ENCODE measurements around the gene RSRC1. TPM values are rescaled to one million over a fixed set of nuclear protein-coding genes. Genes with fewer than 3 reads are reported as not detected.

Gene RSRC1
- total RNA-seq, 1 experiment from 2014 or later = 37.9 TPM

DNA sequence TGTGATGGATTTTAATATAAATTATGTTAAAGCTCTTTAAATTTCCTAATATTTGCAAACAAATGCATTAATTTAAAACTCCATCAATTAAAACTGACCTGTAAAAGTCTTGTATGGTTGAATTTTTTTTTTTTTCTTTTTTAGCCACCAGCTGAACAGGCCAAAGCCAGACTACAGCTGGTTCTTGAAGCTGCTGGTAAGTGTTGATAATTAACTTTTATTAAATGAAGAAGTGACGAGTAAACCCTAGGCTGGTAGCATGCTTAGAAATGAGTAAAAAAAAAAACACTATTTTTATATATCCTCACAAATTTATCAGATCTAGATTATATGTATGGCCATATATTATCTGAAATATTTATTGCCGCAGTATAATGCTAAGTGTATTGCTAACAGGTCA, 244.8 kb downstream of the RSRC1 start:
- H3K4me3 Mint-ChIP-seq = no peak overlapping the region
- H4K91ac ChIP-seq (ENCODE audit: insufficient read length, low read depth, low read length) = no peak overlapping the region

More for the DNA sequence above, 244.8 kb downstream of the RSRC1 start:
- no peak overlapping the region for H3K4ac ChIP-seq (ENCODE audit: low read depth, low read length)
- no peak overlapping the region for H2AK5ac ChIP-seq (ENCODE audit: insufficient read length, low read length)
- no peak overlapping the region for H2AFZ ChIP-seq (ENCODE audit: low read length)
- H2BK5ac ChIP-seq (ENCODE audit: insufficient read length, low read length) = no peak overlapping the region
- no peaks in the 10 kb centered on the region for H3K4me1 ChIP-seq (ENCODE audit: insufficient read depth, low read length)
- H3K4me2 ChIP-seq (ENCODE audit: insufficient read depth, insufficient read length, low read length) = no peak overlapping the region
- H3K56ac ChIP-seq (ENCODE audit: insufficient read length, low read depth, low read length) = no peak overlapping the region
- no peaks in the 10 kb centered on the region for H3K27me3 ChIP-seq (ENCODE audit: insufficient read depth, low read length)
- H4K5ac ChIP-seq (ENCODE audit: insufficient read length, low read depth, low read length) = no peak overlapping the region
- H3K23me2 ChIP-seq (ENCODE audit: insufficient read length, low read depth, low read length, poor library complexity, severe bottlenecking) = no peaks in the 10 kb centered on the region
- no peaks in the 10 kb centered on the region for H3K4me1 Mint-ChIP-seq
- no CpG with 5 or more reads among the region's 2 CpGs for WGBS (ENCODE audit: extremely low coverage, insufficient read length, low lambda C conversion rate)
- H3K27me3 Mint-ChIP-seq (ENCODE audit: low read depth) = no peaks in the 10 kb centered on the region
- no peak overlapping the region for H4K8ac ChIP-seq (replicated peaks; ENCODE audit: insufficient read length, low read depth, low read length)
- no peak overlapping the region for H2BK20ac ChIP-seq (ENCODE audit: low read depth, low read length, poor library complexity, severe bottlenecking)
- no peaks in the 10 kb centered on the region for H3K9me3 ChIP-seq (ENCODE audit: control insufficient read depth, low read depth, low read length)
- H4K20me1 ChIP-seq (ENCODE audit: control insufficient read depth, insufficient read depth, insufficient read length) = no peaks in the 10 kb centered on the region
- no peak overlapping the region for H2BK12ac ChIP-seq (ENCODE audit: insufficient read length, low read depth, low read length)
- H3K27ac Mint-ChIP-seq = no peak overlapping the region
- no peak for DNase-seq
- H3K23ac ChIP-seq (ENCODE audit: insufficient read length, low read depth, low read length) = no peak overlapping the region
- H2BK120ac ChIP-seq (ENCODE audit: low read depth, low read length, poor library complexity, severe bottlenecking) = no peak overlapping the region
- H3K14ac ChIP-seq (ENCODE audit: insufficient read depth, low read length) = no peak overlapping the region
- no peaks in the 10 kb centered on the region for H3K79me1 ChIP-seq (ENCODE audit: insufficient read depth, low read depth, low read length, poor library complexity, severe bottlenecking)
- no peak overlapping the region for H3K27ac ChIP-seq (ENCODE audit: insufficient read length, low read depth, low read length)
- H3K79me2 ChIP-seq (ENCODE audit: insufficient read depth, low read length) = no peaks in the 10 kb centered on the region
- H3K18ac ChIP-seq (ENCODE audit: insufficient read length, low read depth, low read length) = no peak overlapping the region
- no peak overlapping the region for H2BK15ac ChIP-seq (ENCODE audit: low read depth, low read length)
- no peak overlapping the region for H3K9ac ChIP-seq (ENCODE audit: extremely low read depth, insufficient read length, low read length)
- TF ChIP-seq CTCF (conservative IDR thresholded peaks at IDR 0.05) = no peak
- no peak overlapping the region for H3T11ph ChIP-seq (ENCODE audit: low read length)
- no peaks in the 10 kb centered on the region for H3K9me3 Mint-ChIP-seq
- no peaks in the 10 kb centered on the region for H3K36me3 Mint-ChIP-seq (ENCODE audit: insufficient read depth in 1 of 3, low read depth in 3 of 3)
